ENCODE data around the gene DLG2. TPM values are rescaled to one million over a fixed set of nuclear protein-coding genes. Genes with fewer than 3 reads are reported as not detected.

The DLG2 gene
- total RNA-seq, 2 experiments from 2014 or later, result 1.3 to 1.7 TPM

DNA sequence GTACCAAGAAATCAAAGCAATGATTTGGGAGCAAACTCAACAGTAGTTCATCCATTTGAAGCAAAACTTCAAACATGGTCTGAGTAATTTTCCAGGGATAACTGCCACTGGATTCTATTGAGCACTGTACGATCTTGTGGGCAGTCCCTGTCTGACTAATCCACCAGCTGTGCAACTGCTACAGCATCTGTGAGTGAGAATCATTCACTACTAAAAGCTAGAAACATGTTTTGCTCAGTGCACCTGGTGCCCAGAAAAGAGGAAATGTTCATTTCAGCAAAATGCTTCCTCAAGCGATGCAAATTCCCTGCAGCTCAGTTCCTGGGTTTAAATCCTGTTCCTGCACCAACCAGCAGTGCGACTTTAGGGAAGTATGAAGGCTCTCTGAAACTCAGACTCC is 1077.9 kb downstream of the DLG2 start:
- H3K4me1 Mint-ChIP-seq, result no peaks in the 10 kb centered on the region
- ChIA-PET CTCF (no interaction called here), POLR2A (no interaction called here)
- H3K36me3 Mint-ChIP-seq (ENCODE audit: low read depth), result no peaks in the 10 kb centered on the region
- H3K9me3 Mint-ChIP-seq, result peaks cover 14% of the 10 kb centered on the region
- no peak overlapping the region for H3K27ac Mint-ChIP-seq
- H3K4me3 Mint-ChIP-seq, result no peak overlapping the region
- H3K27me3 Mint-ChIP-seq, result no peaks in the 10 kb centered on the region
- no peak for DNase-seq

DNA sequence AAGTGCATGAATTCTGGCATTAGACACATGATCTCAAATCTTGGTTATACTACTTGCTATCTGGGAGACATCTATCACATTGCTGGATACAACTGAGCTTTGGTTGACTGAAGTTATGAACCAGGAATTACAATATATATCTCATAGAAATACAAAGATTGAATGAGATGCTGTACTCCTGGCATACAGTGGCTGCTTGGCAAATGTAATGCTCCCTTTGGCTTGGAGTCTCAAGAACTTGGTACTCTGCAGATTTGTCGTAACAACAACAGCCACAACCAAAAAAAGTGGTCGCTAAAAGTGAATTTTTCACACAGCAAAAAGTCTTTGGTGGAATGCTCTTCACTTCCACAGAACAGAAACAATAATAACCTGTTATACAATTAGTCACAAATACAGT is 1082.6 kb downstream of the DLG2 start:
- no peaks in the 10 kb centered on the region for H3K27me3 Mint-ChIP-seq
- H3K36me3 Mint-ChIP-seq (ENCODE audit: low read depth), result no peaks in the 10 kb centered on the region
- H3K4me3 Mint-ChIP-seq, result no peak overlapping the region
- ChIA-PET POLR2A (no interaction called here), CTCF (no interaction called here)
- no peak overlapping the region for H3K27ac Mint-ChIP-seq
- DNase-seq, result no peak
- peaks cover 17% of the 10 kb centered on the region for H3K9me3 Mint-ChIP-seq
- no peaks in the 10 kb centered on the region for H3K4me1 Mint-ChIP-seq

DNA sequence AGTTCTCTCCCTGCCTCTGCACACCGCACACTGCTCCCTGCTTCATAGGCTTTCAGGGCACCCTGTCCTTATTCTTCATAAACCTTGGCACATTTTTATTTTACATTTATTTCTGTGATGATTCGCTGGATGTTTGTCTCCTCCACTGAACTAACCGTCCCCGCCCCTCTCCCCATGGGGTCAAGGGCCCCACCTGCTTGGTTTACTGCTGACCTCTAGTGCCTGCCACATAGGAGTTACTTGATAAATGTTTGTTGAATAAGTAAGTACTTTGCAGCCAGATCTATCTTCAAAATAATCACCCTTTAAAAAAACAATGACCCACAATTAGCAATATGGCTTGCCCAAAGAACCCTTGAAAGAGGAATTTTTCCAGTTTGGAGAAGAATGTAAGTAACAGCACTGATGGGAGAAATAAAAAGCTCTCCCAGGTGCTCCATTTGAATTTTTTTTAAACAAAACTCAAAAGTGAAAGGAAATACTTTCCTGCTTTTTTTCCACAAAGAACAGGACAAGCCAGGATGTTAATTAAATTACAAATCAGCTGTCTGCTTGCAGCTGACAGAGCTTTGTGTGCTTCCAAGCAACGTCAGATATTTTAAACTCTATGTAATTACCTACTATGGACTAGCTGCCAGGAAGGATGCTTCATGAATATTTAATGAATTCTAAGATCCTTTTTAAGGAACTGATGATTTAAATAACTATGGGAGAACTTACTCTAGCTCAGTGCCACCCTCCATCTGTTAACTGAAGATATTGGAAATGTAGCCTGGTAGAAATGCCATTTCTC is 1083.6 kb downstream of the DLG2 start:
- H3K36me3 Mint-ChIP-seq (ENCODE audit: low read depth), result no peaks in the 10 kb centered on the region
- ChIA-PET CTCF (no interaction called here), POLR2A (no interaction called here)
- no peak overlapping the region for H3K27ac Mint-ChIP-seq
- DNase-seq, result no peak
- peaks cover 19% of the 10 kb centered on the region for H3K9me3 Mint-ChIP-seq
- no peaks in the 10 kb centered on the region for H3K27me3 Mint-ChIP-seq
- H3K4me1 Mint-ChIP-seq, result no peaks in the 10 kb centered on the region
- no peak overlapping the region for H3K4me3 Mint-ChIP-seq

DNA sequence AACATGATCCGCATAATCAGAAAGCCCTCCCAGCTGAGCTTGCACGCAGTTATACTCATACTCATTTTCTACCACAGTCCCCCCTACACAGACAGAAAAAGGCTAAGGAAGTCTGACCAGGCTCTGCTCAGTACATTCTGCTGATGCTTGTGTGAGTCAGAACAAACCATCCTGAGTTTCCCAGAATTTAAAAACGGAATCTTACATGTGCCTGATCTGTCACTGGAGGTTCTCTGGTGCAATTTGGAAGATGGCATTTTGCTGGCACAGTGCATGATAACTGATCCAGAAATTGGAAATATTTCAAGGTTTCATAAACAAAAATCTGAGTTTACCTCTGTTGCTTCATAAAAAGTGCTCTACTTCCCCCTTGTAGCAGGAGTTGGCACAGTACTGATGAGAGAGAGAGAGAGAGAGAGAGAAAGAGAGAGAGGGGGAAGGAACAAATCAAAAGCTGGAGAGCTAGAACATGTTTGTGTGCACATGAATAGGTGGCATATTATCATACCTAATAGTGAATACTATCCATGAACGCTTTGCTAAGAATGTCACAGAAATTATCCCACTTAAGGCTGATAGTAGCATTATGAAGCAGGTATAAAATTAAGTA is 1085.3 kb downstream of the DLG2 start:
- H3K9me3 Mint-ChIP-seq, result peaks cover 20% of the 10 kb centered on the region
- H3K36me3 Mint-ChIP-seq (ENCODE audit: low read depth), result no peaks in the 10 kb centered on the region
- ChIA-PET POLR2A (no interaction called here), CTCF (no interaction called here)
- no peaks in the 10 kb centered on the region for H3K27me3 Mint-ChIP-seq
- no peak for DNase-seq
- no peak overlapping the region for H3K4me3 Mint-ChIP-seq
- no peak overlapping the region for H3K27ac Mint-ChIP-seq
- no peaks in the 10 kb centered on the region for H3K4me1 Mint-ChIP-seq

DNA sequence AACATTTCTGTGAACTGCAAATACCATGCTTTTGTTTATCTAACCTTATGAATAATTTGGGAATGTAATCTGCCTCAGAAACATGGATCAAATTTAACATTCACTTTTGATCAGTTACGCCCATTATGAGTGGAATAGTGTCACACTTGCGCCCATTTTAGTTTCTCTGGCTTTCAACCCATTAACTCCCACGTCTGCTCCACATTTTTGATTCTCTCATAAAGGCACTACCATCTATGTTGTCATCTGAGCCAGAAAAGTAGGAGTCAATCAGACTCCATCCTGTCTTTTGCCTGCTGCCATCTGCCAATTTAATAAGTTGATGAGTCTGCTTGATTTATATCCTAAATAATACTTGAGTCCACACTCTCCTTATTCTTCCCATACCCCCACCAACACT is 1090.7 kb downstream of the DLG2 start:
- ChIA-PET CTCF (no interaction called here), POLR2A (no interaction called here)
- Mint-ChIP-seq H3K9me3 (peaks cover 13% of the 10 kb centered on the region), H3K4me3 (no peak overlapping the region), H3K4me1 (no peaks in the 10 kb centered on the region), H3K36me3 (ENCODE audit: low read depth) (no peaks in the 10 kb centered on the region), H3K27ac (no peak overlapping the region), H3K27me3 (no peaks in the 10 kb centered on the region)
- no peak for DNase-seq

DNA sequence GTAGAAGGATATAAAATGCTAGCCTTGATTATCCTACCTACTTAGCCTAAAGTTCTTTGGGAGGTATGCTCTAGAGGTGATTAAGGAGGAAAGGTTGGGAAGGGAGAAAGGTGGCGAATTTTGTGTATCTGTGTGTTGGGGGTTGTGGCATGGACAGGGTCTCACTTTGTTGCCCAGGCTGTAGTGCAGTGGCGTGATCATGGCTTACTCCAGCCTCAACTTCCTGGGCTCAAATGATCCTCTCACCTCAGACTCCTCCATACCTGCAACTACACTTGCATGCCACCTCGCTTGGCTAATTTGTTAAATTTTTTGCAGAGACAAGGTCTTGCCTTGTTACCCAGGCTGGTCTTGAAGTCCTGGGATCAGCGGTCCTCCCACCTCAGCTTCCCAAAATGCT is 1094.8 kb downstream of the DLG2 start:
- Mint-ChIP-seq H3K36me3 (ENCODE audit: low read depth) (no peaks in the 10 kb centered on the region), H3K27ac (no peak overlapping the region), H3K27me3 (no peaks in the 10 kb centered on the region), H3K4me3 (no peak overlapping the region), H3K4me1 (no peaks in the 10 kb centered on the region), H3K9me3 (peaks cover 10% of the 10 kb centered on the region)
- ChIA-PET POLR2A (no interaction called here), CTCF (no interaction called here)
- no peak for DNase-seq

DNA sequence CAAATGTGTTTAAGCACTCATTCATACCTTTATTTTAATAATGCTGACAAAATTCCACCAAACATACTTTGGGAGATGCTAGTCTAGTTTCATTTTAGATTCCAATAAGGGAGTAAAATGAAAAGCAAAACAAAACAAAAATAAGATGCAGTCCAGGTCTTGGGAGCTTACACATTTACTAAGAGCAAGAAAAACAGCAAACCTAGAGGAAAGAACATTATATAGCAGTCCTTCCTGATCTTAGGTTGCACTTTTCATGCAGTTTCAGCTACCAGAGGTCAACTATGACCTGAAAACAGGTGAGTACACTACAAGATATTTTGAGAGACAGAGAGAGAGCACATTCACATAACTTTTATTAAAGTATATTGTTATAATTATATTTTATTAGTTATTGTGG is 1100.9 kb downstream of the DLG2 start:
- CTCF ChIA-PET, result interaction anchor here (0.6 kb wide), 1 partner anchor 143 kb away, joined by 4 read pairs; no protein-coding TSS in a partner anchor

DNA sequence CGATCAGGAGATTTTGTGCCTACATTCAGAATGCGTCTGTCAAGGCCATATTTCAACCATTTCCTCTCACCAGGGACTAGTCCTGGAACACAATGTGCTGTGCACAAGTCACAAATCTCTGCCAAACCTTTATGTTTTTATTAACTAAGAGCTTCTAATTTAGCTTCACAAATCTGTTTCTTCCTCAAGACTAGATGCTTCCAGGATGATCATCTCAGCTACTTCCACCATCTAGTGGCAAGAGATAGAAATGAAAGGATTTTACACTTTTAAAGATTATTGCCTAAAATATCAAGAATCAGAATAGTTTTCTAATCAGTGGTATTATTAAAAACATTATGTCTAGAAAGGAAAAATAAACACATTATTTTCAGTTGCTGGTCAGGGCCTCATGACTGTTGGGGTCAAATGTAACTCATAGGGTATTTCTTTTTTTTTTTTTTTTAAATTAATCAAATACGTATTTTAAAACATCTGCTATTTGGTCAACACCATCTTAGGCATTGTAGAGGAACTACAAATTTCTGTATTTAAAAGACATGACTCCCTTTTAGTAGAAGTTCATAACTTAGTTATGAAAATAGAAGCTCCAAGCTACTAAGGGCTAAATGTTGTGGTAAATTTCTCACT is 1102.6 kb downstream of the DLG2 start:
- Mint-ChIP-seq H3K4me1 (no peaks in the 10 kb centered on the region), H3K9me3 (peaks cover 3% of the 10 kb centered on the region), H3K4me3 (no peak overlapping the region), H3K27ac (no peak overlapping the region), H3K36me3 (ENCODE audit: low read depth) (no peaks in the 10 kb centered on the region), H3K27me3 (no peaks in the 10 kb centered on the region)
- POLR2A ChIA-PET, result no interaction called here
- CTCF ChIA-PET, result no interaction called here
- no peak for DNase-seq

More for the DNA sequence above, 1100.9 kb downstream of the DLG2 start:
- Mint-ChIP-seq H3K4me3 (no peak overlapping the region), H3K36me3 (ENCODE audit: low read depth) (no peaks in the 10 kb centered on the region), H3K4me1 (no peaks in the 10 kb centered on the region), H3K9me3 (peaks cover 10% of the 10 kb centered on the region), H3K27me3 (no peaks in the 10 kb centered on the region), H3K27ac (no peak overlapping the region)
- POLR2A ChIA-PET, result no interaction called here
- no peak for DNase-seq

DNA sequence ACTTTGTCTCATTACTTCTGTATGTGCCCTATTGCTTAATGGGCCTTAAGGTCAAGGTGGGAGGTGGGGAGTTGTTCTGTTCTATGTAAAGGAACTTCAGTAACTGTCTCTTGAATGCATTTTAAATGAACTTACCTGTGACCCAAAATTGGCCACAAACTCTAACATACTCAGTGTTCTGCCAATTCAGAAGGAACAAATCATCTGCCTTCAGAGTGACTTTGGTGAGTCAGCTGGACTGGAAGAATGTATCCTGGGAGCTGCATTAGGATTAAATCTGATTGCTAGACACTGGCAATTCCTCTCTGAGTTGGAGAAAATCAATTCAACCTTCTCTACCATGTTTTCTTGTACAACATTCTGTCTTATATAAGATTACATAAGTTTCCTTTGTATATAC is 1104.8 kb downstream of the DLG2 start:
- ChIA-PET CTCF (interaction anchor here (1.1 kb wide), 1 partner anchor 686 kb away, joined by 3 read pairs; no protein-coding TSS in a partner anchor), POLR2A (no interaction called here)
- peaks cover 3% of the 10 kb centered on the region for H3K9me3 Mint-ChIP-seq
- H3K27me3 Mint-ChIP-seq, result no peaks in the 10 kb centered on the region
- H3K27ac Mint-ChIP-seq, result no peak overlapping the region
- no peaks in the 10 kb centered on the region for H3K36me3 Mint-ChIP-seq (ENCODE audit: low read depth)
- no peaks in the 10 kb centered on the region for H3K4me1 Mint-ChIP-seq
- no peak for DNase-seq
- no peak overlapping the region for H3K4me3 Mint-ChIP-seq

DNA sequence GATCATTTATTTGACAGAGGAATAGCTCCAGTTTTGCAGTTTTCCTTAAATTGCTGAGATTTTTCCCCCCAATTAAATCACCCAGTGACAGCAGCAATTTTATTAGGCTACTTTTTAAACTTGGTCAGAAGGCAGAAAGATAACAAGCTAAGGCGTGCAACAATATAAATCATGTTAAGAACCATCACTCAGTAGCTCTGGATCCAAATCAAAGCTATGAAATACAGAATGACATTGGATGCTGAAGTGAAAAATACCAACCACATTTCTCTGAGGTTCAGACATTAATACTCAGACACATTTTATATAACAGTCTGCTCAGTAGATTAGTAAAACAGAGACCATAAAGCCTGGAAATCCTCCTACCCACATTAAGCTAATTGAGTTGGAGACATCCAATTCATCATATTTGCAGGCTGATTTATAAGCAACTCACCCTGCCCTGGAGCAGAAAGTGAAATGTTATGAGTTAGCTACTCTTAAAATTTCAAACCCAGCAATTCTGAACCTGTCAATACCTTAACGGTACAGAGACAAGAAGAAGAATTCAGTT is 1108.4 kb downstream of the DLG2 start:
- no peak for DNase-seq
- H3K4me3 Mint-ChIP-seq, result no peak overlapping the region
- H3K9me3 Mint-ChIP-seq, result peaks cover 2% of the 10 kb centered on the region
- H3K27me3 Mint-ChIP-seq, result no peaks in the 10 kb centered on the region
- no peaks in the 10 kb centered on the region for H3K4me1 Mint-ChIP-seq
- H3K27ac Mint-ChIP-seq, result no peak overlapping the region
- POLR2A ChIA-PET, result no interaction called here
- CTCF ChIA-PET, result no interaction called here
- H3K36me3 Mint-ChIP-seq (ENCODE audit: low read depth), result no peaks in the 10 kb centered on the region

DNA sequence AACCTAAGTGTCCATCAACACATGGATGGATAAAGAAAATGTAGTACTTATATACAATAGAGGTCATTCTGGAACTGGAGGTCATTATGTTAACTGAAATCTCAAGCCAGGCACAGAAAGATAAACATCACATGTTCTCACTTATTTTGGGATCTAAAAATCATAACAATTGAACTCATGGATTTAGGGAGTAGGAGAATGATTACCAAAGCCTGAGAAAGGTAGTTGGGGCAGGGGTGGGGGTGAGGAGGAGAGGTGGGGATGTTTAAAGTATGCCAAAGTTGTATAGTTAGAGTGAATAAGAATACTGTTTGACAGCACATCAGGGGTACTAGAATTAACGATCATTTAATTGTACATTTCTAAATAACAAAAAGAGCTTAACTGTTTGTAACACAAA is 1112.7 kb downstream of the DLG2 start:
- H3K9me3 Mint-ChIP-seq, result peaks cover 7% of the 10 kb centered on the region
- no peaks in the 10 kb centered on the region for H3K4me1 Mint-ChIP-seq
- POLR2A ChIA-PET, result no interaction called here
- CTCF ChIA-PET, result no interaction called here
- no peak for DNase-seq
- H3K27ac Mint-ChIP-seq, result no peak overlapping the region
- H3K36me3 Mint-ChIP-seq (ENCODE audit: low read depth), result no peaks in the 10 kb centered on the region
- no peak overlapping the region for H3K4me3 Mint-ChIP-seq
- H3K27me3 Mint-ChIP-seq, result no peaks in the 10 kb centered on the region

DNA sequence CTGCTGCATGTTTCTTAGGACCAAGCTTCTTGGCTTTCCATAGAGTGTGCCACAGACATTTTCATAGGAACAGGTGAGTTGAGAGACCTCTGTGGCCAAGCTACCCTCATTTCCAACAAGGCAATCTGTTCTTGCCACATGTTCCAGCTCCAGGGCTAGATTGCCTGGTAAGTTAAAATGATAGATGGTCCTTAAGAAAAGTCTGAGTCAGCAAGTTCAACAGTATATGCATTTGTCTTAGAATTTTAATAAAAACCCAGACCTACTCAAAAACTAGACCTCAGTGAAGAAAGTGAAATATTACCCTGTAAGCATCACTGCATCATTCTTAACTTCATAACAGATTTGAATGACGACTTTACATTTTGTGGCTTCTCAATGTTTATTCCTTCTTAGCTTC is 1123.6 kb downstream of the DLG2 start:
- Mint-ChIP-seq H3K27ac (no peak overlapping the region), H3K9me3 (peaks cover 15% of the 10 kb centered on the region)
- CTCF ChIA-PET, result no interaction called here

DNA sequence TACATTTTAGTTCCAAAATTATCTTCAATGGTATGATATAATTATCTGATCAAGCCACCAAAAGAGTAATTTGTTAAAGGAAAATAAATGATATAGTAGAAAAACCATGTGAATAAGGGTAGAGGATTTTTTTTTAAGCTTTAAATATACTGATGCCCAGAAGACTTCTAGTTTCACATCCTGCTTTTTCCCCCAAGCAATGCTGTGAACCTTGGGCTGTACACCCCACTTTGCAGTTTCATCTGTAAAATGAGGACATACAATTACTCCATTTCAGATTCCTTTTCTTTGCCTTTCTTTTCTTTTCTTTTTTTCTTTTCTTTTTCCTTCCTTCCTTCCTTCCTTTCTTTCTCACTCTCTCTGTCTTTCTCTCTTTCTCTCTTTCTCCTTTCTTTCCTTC is 1125.4 kb downstream of the DLG2 start:
- ChIA-PET POLR2A (no interaction called here), CTCF (no interaction called here)
- H3K27me3 Mint-ChIP-seq, result no peaks in the 10 kb centered on the region
- no peak for DNase-seq
- peaks cover 9% of the 10 kb centered on the region for H3K9me3 Mint-ChIP-seq
- no peak overlapping the region for H3K4me3 Mint-ChIP-seq
- H3K36me3 Mint-ChIP-seq (ENCODE audit: low read depth), result no peaks in the 10 kb centered on the region
- H3K4me1 Mint-ChIP-seq, result no peaks in the 10 kb centered on the region
- no peak overlapping the region for H3K27ac Mint-ChIP-seq

More for the DNA sequence above, 1123.6 kb downstream of the DLG2 start:
- DNase-seq, result no peak
- H3K4me1 Mint-ChIP-seq, result no peaks in the 10 kb centered on the region
- POLR2A ChIA-PET, result no interaction called here
- no peak overlapping the region for H3K4me3 Mint-ChIP-seq
- no peaks in the 10 kb centered on the region for H3K27me3 Mint-ChIP-seq
- no peaks in the 10 kb centered on the region for H3K36me3 Mint-ChIP-seq (ENCODE audit: low read depth)

All from activated CD4-positive, alpha-beta memory T cell treated with anti-CD3 and anti-CD28 coated beads, Interleukin-2, amount 10 ng/mL, durations not matched to agents 7 days and 5 days (primary cell).